Astrocyte of the spinal cord (primary cell): ENCODE data around the gene NKAIN4.
"Not testable (repeated sequence)": the region's sequence is repeated elsewhere in the genome, so short reads cannot be mapped to it uniquely, and the experiment has no call there.

ENCODE experiments used
- DNase-seq: peaks from one replicate; pipeline ENCODE4 v3.0.0; 2011; ENCODE audit warnings: low read depth, low spot score
- H3K4me3 ChIP-seq: 2 replicates; pipeline ENCODE4 v1.5.1; 2011; ENCODE audit warnings: low read depth, mild to moderate bottlenecking, low read length, moderate library complexity
- CTCF ChIP-seq: IDR thresholded peaks from 2 replicates; pipeline ENCODE4 v1.5.1; 2012; ENCODE audit warnings: low read depth, mild to moderate bottlenecking, low read length, inconsistent platforms
- in situ Hi-C: cut with HindIII; loops from 2 replicates; pipeline ENCODE4 v1.10.0; 2017; ENCODE audit warnings: low sequenced_read_pairs

Gene NKAIN4

GRCh38 chr20:63253438-63254231, 628 bp downstream of the NKAIN4 start:
- no peak overlapping the region for H3K4me3 ChIP-seq
- TF ChIP-seq CTCF = no peak
- DNase-seq = no peak
- in situ Hi-C loops = no loop called here

- in situ Hi-C loops = no loop called here
- no peak for TF ChIP-seq CTCF
- DNase-seq = no peak
- H3K4me3 ChIP-seq = no peak overlapping the region
Measured at GRCh38 chr20:63253065-63253437, 1.2 kb downstream of the NKAIN4 start.

GRCh38 chr20:63252284-63252711, 2.0 kb downstream of the NKAIN4 start:
- no peak for DNase-seq
- H3K4me3 ChIP-seq = no peak overlapping the region
- in situ Hi-C loops = no loop called here
- TF ChIP-seq CTCF = no peak

GRCh38 chr20:63251350-63251749, 2.9 kb downstream of the NKAIN4 start:
- H3K4me3 ChIP-seq, DNase-seq, in situ Hi-C loops: not testable (repeated sequence)
- TF ChIP-seq CTCF = peak; percentile 17

- no peak for TF ChIP-seq CTCF
- no peak for DNase-seq
- no peak overlapping the region for H3K4me3 ChIP-seq
- in situ Hi-C loops = no loop called here
Measured at GRCh38 chr20:63249891-63250290, 4.4 kb downstream of the NKAIN4 start.

GRCh38 chr20:63248835-63249591, 5.2 kb downstream of the NKAIN4 start:
- TF ChIP-seq CTCF = no peak
- in situ Hi-C loops = no loop called here
- H3K4me3 ChIP-seq = no peak overlapping the region
- DNase-seq = no peak
